GM19328 (cell line): ENCODE results near the gene ERCC5.

ENCODE experiments used
- ATAC-seq: cut with Tn5 transposase; IDR thresholded peaks from one replicate; pipeline ENCODE4 v1.9.1; 2021; ENCODE audit warnings: mild to moderate bottlenecking, moderate library complexity; ENCODE audit not compliant: unreplicated experiment

ERCC5 gene

GRCh38 chr13:102845630-102846260, at the start of gene ERCC5:
ERCC5 (plus strand) TSS chr13:102846032; CDS start chr13:102846267, 235 bp downstream.
- peak; percentile 79 for ATAC-seq

- ATAC-seq: peak; percentile 69
Observed at GRCh38 chr13:102798581-102799425, 47.0 kb upstream of the ERCC5 start, which contains the start of the genes BIVM and POGLUT2. BIVM (plus strand) TSS chr13:102799119; CDS start chr13:102807268, 8,149 bp downstream. POGLUT2 (minus strand) TSS chr13:102798976; CDS start chr13:102798670, 306 bp downstream.

- peak; percentile 5 for ATAC-seq
Observed at GRCh38 chr13:102799426-102800144, 46.2 kb upstream of the ERCC5 start.

- peak; percentile 76 for ATAC-seq
Observed at GRCh38 chr13:102800145-102801041, 45.4 kb upstream of the ERCC5 start.

- ATAC-seq: no peak
Observed at GRCh38 chr13:102805680-102806079, 40.2 kb upstream of the ERCC5 start.

- ATAC-seq: no peak
Observed at GRCh38 chr13:102807699-102808098, 38.1 kb upstream of the ERCC5 start.

GRCh38 chr13:102812611-102813287, 33.1 kb upstream of the ERCC5 start:
- no peak for ATAC-seq

DNA sequence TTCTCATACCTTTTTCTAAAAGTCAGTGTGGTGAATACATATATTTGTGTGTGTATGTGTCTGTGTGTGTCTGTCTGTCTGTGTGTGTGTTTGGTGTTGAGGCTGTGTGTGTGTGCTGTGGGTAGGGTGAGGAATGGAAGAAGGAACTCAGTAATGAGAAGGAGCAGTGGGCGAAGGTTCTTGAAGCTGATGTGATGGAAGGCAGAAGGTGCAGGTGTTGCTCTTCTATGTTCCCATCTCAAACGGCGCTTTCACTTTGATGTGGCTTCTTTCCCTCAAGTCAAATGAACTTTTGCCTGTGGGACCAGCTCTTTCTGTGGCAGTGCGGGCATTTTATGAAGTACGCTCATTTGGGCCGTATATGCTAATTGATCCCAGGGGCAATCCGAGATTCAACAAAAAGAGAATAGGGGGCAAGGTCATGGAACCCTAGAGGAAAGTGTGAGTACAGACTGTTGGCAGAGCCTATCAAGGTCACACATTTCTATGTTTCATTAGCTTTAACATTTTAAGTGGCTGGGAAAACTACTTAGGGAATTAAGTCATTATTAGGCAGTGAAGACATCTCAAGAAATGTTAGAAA, 31.7 kb upstream of the ERCC5 start:
- ATAC-seq: no peak

GRCh38 chr13:102814793-102815192, 31.0 kb upstream of the ERCC5 start:
- no peak for ATAC-seq

DNA sequence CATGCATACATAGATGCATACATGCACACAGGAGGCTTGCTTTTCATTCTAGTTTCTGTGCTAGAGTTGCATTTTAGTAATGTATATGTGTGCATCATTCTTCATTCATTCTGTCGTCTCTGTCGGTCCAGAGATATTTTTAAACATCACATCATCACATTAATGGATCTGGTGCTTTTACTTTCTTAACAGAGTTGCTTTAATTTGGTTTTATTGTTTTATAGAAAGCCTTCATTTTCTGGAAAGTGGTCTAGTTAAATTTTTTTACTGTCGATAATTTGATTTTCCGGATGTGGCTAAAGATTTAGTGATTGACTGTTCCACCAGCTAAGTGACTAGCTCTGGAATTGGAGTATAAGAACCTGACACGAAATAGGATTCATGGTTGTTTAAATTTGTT, 30.0 kb upstream of the ERCC5 start:
- ATAC-seq: no peak

DNA sequence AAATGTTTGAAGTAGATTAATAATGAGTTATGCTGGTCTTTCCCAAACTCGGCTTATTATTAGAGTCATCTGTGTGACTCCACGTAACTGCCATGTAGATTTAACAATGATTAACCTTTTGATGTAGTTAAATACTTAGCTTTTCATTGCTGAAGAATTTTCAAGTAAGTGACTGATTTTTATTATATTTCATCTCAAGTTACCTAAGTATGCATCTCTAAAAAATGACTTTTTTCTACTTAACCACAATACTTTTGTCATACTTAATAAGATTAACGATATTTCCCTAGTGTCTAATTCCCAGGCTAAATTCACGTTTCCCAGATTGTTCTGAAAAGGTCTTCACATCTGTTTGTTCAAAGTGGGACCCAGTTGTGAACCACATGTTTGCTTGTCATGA, 29.1 kb upstream of the ERCC5 start:
- ATAC-seq: no peak

DNA sequence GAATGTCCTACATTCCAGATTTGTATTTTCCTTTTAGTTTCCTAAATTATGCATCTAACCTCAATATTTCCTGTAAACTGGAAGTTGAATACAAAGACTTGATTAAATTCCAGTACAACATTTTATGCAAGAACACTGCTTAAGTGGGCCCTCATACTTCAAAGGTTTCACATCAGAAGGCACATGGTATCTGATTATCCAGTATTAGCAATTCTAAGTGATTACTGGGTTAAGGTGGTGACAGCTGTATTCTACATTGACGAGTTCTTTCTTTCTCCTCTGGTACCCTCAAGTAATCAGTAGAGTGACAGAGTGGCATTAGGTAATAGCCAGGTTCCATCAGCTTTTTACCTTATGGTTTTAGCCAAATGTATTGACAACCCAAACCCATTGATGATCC, 28.6 kb upstream of the ERCC5 start:
- no peak for ATAC-seq

- ATAC-seq: no peak
Observed at GRCh38 chr13:102817907-102818306, 27.9 kb upstream of the ERCC5 start.

DNA sequence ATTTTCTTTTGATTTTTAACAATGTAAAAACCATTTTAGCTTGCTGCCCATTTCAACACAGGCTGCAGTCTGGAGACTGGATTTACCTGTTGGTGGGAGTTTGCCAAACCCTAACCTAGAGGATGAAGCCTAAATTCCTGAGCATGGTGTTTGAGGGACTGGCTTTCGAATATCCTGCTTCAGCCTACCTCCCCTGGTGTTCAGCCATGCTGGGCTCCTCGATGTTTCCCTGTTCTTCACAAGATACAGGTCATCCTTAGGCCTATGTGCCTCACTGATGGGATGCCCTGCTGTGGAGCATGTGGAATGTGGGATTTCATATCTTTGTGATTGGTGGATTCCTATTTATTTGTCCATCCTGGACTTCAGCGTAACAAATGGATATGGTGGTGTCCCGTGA, 20.4 kb upstream of the ERCC5 start:
- ATAC-seq: no peak

DNA sequence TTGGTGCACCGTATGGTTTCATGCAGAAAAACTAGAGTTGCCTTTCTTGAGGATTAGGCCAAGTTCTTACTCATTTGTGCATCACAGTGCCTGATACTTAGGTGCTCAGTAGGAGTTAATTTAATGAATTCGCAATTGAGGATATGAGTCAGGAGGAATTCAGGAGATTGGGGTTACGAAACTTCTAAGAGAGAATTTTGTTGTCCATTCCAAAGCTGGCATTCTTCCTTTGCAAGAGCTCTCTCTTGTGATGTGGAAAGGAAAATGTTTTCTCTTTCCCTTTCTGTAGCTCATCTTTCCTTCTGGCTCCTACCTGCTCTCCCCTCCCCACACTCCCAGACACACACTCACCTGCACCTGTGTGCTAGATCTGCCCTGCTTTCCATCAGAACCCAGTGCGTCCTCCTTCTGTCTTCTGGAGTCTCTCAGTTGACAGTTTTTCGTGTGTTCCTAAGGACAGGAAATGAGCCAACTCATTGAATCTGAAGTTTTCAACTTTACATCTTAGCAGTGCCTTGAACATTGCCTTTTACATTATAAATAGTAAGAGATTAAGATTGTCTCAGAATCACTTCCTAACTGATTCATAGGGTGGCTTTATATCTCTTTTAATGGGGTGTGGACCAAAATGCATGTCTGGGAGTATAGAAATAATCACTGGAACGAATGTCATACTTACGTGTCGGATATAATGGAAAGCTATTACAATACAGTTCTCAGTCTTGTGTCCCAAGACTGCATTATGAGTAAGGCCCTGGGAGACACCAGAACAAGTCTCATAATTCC, 19.7 kb upstream of the ERCC5 start:
- no peak for ATAC-seq

DNA sequence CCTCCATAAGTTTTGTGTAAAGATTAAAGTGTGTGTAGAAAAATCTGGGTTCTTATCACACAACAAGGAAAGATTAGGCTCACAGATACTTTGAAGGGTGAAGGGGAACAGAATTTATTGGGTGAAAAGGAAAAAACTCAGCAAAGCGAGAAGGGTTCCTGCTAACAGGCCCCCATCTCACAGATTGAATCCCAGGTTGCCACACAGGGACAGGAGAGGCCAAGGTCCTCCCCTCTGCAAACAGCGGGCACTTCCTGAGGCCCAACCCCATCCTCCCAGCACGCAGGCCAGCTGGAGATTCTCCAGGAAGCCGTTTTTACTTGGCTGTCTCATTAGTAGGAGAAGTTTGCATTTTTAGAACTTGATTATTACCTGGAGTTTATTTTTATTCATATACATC, 15.2 kb upstream of the ERCC5 start:
- ATAC-seq: no peak

GRCh38 chr13:102836471-102836870, 9.4 kb upstream of the ERCC5 start:
- no peak for ATAC-seq

GRCh38 chr13:102838273-102838672, 7.6 kb upstream of the ERCC5 start:
- ATAC-seq: no peak

- no peak for ATAC-seq
Observed at GRCh38 chr13:102838982-102839381, 6.8 kb upstream of the ERCC5 start.
